K562 (cell line): Measurements from ENCODE around the gene ODF2. TPM values are rescaled to one million over a fixed set of nuclear protein-coding genes. Genes with fewer than 3 reads are reported as not detected.

Experiments used
- ATAC-seq: fragments of 200-7000 bp; cut with Tn5 transposase; 3 replicates; pipeline ENCODE4 v1.9.1; 2020; ENCODE audit warnings: moderate library complexity
- BruUV-seq: library from RNA; stranded (reverse); fragments of 400-500 nt; replicated peaks from 2 replicates; lab custom pipeline; 2021; lab: Mats Ljungman, UMichigan
- CTCF ChIA-PET: fragments of 300-600 bp; formaldehyde crosslinking; extraction: SDS; loops from one replicate; lab custom pipeline; 2021; ENCODE audit warnings: low intra/inter-chr PET ratio; lab: Yijun Ruan, JAX
- POLR2A ChIA-PET: fragments of 300-600, 350-650 bp; sonication (Branson Sonifier 250); formaldehyde crosslinking; extraction: SDS; loops from one replicate; lab custom pipeline; 2021; ENCODE audit warnings: antibody characterized with exemption, inconsistent platforms; lab: Yijun Ruan, JAX
- DNase-seq, 4 experiments: peaks; one replicate each; pipeline versions ENCODE4 v3.0.0 to v3.0.0-alpha.2; 2011 to 2018; ENCODE audit warnings: low spot score in 3 of 4, mixed read lengths in 3 of 4; ENCODE audit errors: extremely low read depth in 1 of 4
- FAIRE-seq: peaks from 2 replicates; lab custom pipeline; 2011; peaks lifted over from hg19 to GRCh38; lab: Jason Lieb, UNC
- H2AFZ ChIP-seq: 2 replicates; pipeline ENCODE4 v1.6.0; 2011; ENCODE audit warnings: low read depth, low read length, control low read depth, inconsistent platforms
- H3K27ac ChIP-seq: fragments of 200-600 bp; 3 replicates; pipeline ENCODE4 v1.8.0; 2011; ENCODE audit warnings: low read depth, mild to moderate bottlenecking, control low read depth, inconsistent platforms, low read length, moderate library complexity, mixed read lengths; ENCODE audit errors: extremely low read depth
- H3K27me3 ChIP-seq, 2 experiments: fragments of 300-600 bp in 1 of 2; 2 replicates in 1 of 2; 3 replicates in 1 of 2; pipeline versions ENCODE4 v1.6.0 to v1.8.0; 2011; ENCODE audit warnings: inconsistent platforms in 2 of 2, low read length in 2 of 2, mild to moderate bottlenecking in 1 of 2, mixed read lengths in 1 of 2, moderate library complexity in 1 of 2; ENCODE audit not compliant: control insufficient read depth in 2 of 2, insufficient read depth in 2 of 2
- H3K36me3 ChIP-seq: fragments of 300-600 bp; 3 replicates; pipeline ENCODE4 v1.8.0; 2011; ENCODE audit warnings: mild to moderate bottlenecking, low read length, inconsistent platforms; ENCODE audit not compliant: control insufficient read depth, insufficient read depth
- H3K4me1 ChIP-seq, 2 experiments: fragments of 200-600 bp in 1 of 2; replicated peaks in 1 of 2; 2 replicates in 1 of 2; 3 replicates in 1 of 2; pipeline versions ENCODE4 v1.5.1 to v1.8.0; 2011; ENCODE audit warnings: inconsistent platforms in 2 of 2, low read length in 2 of 2, mild to moderate bottlenecking in 1 of 2, mixed read lengths in 1 of 2, moderate library complexity in 1 of 2; ENCODE audit not compliant: control insufficient read depth in 2 of 2, insufficient read depth in 2 of 2
- H3K4me2 ChIP-seq: 2 replicates; pipeline ENCODE4 v1.6.1; 2011; ENCODE audit warnings: low read length, control low read depth, inconsistent platforms, mixed read lengths; ENCODE audit not compliant: insufficient read depth
- H3K4me3 ChIP-seq: fragments of 200-600 bp; sonication (generic), shearing (Covaris generic); 2 replicates; pipeline ENCODE4 v1.5.1; 2016; ENCODE audit warnings: control low read depth, inconsistent platforms
- H3K79me2 ChIP-seq: fragments of 200-600 bp; 3 replicates; pipeline ENCODE4 v1.8.0; 2011; ENCODE audit warnings: low read length, inconsistent platforms; ENCODE audit not compliant: control insufficient read depth, insufficient read depth
- H3K9ac ChIP-seq, 2 experiments: 2 replicates each; pipeline versions ENCODE4 v1.6.0 to v1.6.1; 2011; ENCODE audit warnings: low read depth in 2 of 2, low read length in 2 of 2, control low read depth in 1 of 2, inconsistent platforms in 1 of 2, mild to moderate bottlenecking in 1 of 2, mixed read lengths in 1 of 2; ENCODE audit not compliant: insufficient read depth in 1 of 2
- H3K9me1 ChIP-seq: one replicate; pipeline ENCODE4 v1.6.0; 2011; ENCODE audit warnings: inconsistent platforms, mild to moderate bottlenecking, low read length, moderate library complexity; ENCODE audit not compliant: control insufficient read depth, insufficient read depth
- H3K9me3 ChIP-seq: replicated peaks from 2 replicates; pipeline ENCODE4 v1.5.1; 2011; ENCODE audit warnings: low read depth, low read length, inconsistent platforms; ENCODE audit not compliant: control insufficient read depth, insufficient read depth
- H4K20me1 ChIP-seq: replicated peaks from 2 replicates; pipeline ENCODE4 v1.6.1; 2011; ENCODE audit warnings: low read length, inconsistent platforms, mixed read lengths; ENCODE audit not compliant: control insufficient read depth, insufficient read depth
- CBFB ChIP-seq: sonication (generic); formaldehyde crosslinking; IDR thresholded peaks from 2 replicates; pipeline ENCODE4 v1.4.0; 2020; ENCODE audit warnings: mild to moderate bottlenecking, missing genetic modification reagents
- ESRRA ChIP-seq: fragments of 450-650 bp; IDR thresholded peaks from 2 replicates; pipeline ENCODE4 v1.6.1; 2014; ENCODE audit warnings: low read depth, mild to moderate bottlenecking, moderate library complexity, borderline replicate concordance
- EWSR1 ChIP-seq: fragments of 450-650 bp; IDR thresholded peaks from 2 replicates; pipeline ENCODE4 v1.6.1; 2018; ENCODE audit warnings: borderline replicate concordance, mild to moderate bottlenecking, low read depth, moderate library complexity; ENCODE audit not compliant: partially characterized antibody
- MIER1 ChIP-seq: fragments of 450-650 bp; IDR thresholded peaks from 2 replicates; pipeline ENCODE4 v1.6.1; 2016; ENCODE audit warnings: antibody characterized with exemption, mild to moderate bottlenecking, low read depth
- NFIC ChIP-seq: fragments of 450-650 bp; IDR thresholded peaks from 2 replicates; pipeline ENCODE4 v1.6.1; 2017; ENCODE audit warnings: mild to moderate bottlenecking, inconsistent platforms
- NFIX ChIP-seq: fragments of 250-450 bp; sonication (Bioruptor Pico); IDR thresholded peaks from 2 replicates; pipeline ENCODE4 v1.4.0; 2020; ENCODE audit warnings: low read depth, mild to moderate bottlenecking, moderate library complexity
- POU5F1 ChIP-seq: fragments of 150-350 bp; IDR thresholded peaks from 2 replicates; pipeline ENCODE4 v1.6.1; 2014; ENCODE audit warnings: borderline replicate concordance, low read length, low read depth, mild to moderate bottlenecking; ENCODE audit not compliant: partially characterized antibody
- RBM17 ChIP-seq: fragments of 200-400 bp; formaldehyde crosslinking; IDR thresholded peaks from 2 replicates; pipeline ENCODE4 v1.6.1; 2017; ENCODE audit warnings: low read depth, mild to moderate bottlenecking, low read length, borderline replicate concordance
- RBM34 ChIP-seq: fragments of 200-400 bp; formaldehyde crosslinking; IDR thresholded peaks from 2 replicates; pipeline ENCODE4 v1.6.1; 2018; ENCODE audit warnings: low read length, borderline replicate concordance; ENCODE audit not compliant: insufficient read depth
- TCF3 ChIP-seq: sonication (generic); formaldehyde crosslinking; IDR thresholded peaks from 2 replicates; pipeline ENCODE4 v1.4.0; 2020; ENCODE audit warnings: mild to moderate bottlenecking, missing genetic modification reagents
- ZNF175 ChIP-seq: fragments of 200-800 bp; sonication (Bioruptor generic); IDR thresholded peaks from 2 replicates; pipeline ENCODE4 v1.6.1; 2016; ENCODE audit warnings: low read depth, mild to moderate bottlenecking, missing genetic modification characterization, missing compliant biosample characterization
- ZNF311 ChIP-seq: fragments of 250-450 bp; sonication (Bioruptor Pico); IDR thresholded peaks from 2 replicates; pipeline ENCODE4 v1.4.0; 2020; ENCODE audit warnings: mild to moderate bottlenecking, moderate library complexity
- ZNF764 ChIP-seq: fragments of 250-450 bp; sonication (Bioruptor Pico); IDR thresholded peaks from 2 replicates; pipeline ENCODE4 v1.4.0; 2020; ENCODE audit warnings: low read depth, mild to moderate bottlenecking, moderate library complexity
- WGBS: fragments of 100-300 bp; shearing (Covaris generic); methylation state at CpG from one replicate; pipeline ENCODE4 v1.1.6; 2016; ENCODE audit warnings: low coverage, mixed read lengths; ENCODE audit not compliant: insufficient coverage; ENCODE audit errors: missing lambda C conversion rate; 5-methylcytosine and 5-hydroxymethylcytosine counted together
- in situ Hi-C: fragments of 300-500 bp; cut with MboI; formaldehyde crosslinking; loops from 4 replicates; pipeline ENCODE4 v1.15.0; 2018; ENCODE audit warnings: inconsistent platforms, mixed read lengths
- intact Hi-C: fragments of 100-400 bp; cut with micrococcal nuclease; formaldehyde crosslinking; loops from 2 replicates; pipeline ENCODE4 v1.14.2; 2022
- polyA plus RNA-seq, 8 experiments: library from polyadenylated mRNA; depleted of rRNA in 4 of 8; stranded (reverse) in 5 of 8; unstranded in 3 of 8; fragments of >200 nt; fragmentation: Nextera tagmentation in 2 of 8; fragmentation: Illumina TruSeq in 1 of 8; extraction: Ambion mirVana in 2 of 8; extraction: Trizol in 1 of 8; gene quantifications; 2 replicates each; pipeline versions ENCODE4 v1.2.1 to v1.2.3, GENCODE V29; 2011 to 2014; ENCODE audit warnings: inconsistent platforms in 1 of 8, missing spikeins in 1 of 8
- total RNA-seq, 7 experiments: library from RNA; depleted of rRNA in 6 of 7; stranded (reverse); fragments of >200 nt in 6 of 7; fragmentation: Illumina TruSeq in 2 of 7; extraction: Trizol in 2 of 7; gene quantifications; 2 replicates each; pipeline versions ENCODE4 v1.2.1 to v1.2.3, GENCODE V29; 2011 to 2021; ENCODE audit warnings: low replicate concordance in 1 of 7

The ODF2 gene
- total and polyA plus RNA-seq, 9 of the 15 experiments (the other 6 are each of a cell fraction or from before 2014, with no cell fraction given) = 16.5 to 83.2 (median 69.7) TPM

- Histone ChIP-seq H3K4me3 (no peak overlapping the region), H4K20me1 (no peaks in the 10 kb centered on the region), H3K27me3 (no peaks in the 10 kb centered on the region), H3K9me3 (peaks cover 2% of the 10 kb centered on the region; the same call in 1 of the 2 replicates), H3K4me2 (no peak overlapping the region), H3K9ac (no peak overlapping the region), H3K9me1 (no peaks in the 10 kb centered on the region), H2AFZ (no peak overlapping the region), H3K36me3 (0 out of 3 replicates have a peak, but pooled peaks cover 3% of the 10 kb centered on the region)
- intact Hi-C loops (loop anchor here (5.0 kb wide), 1 partner anchor 110 kb away; the partner anchor contains the start of gene SPTAN1), in situ Hi-C loops (no loop called here)
- no peak for DNase-seq
- no TSS peak for BruUV-seq
- ChIA-PET CTCF (interaction anchor here (1.5 kb wide), 1 partner anchor 169 kb away, joined by 5 read pairs; no protein-coding TSS in a partner anchor), POLR2A (interaction anchor here (0.7 kb wide), 1 partner anchor 199 kb away, joined by 3 read pairs; no protein-coding TSS in a partner anchor)
- TF ChIP-seq ZNF311 (CRISPR knock-in tag) = no peak
- TF ChIP-seq RBM34 = no peak
- no peak for TF ChIP-seq MIER1
- no peak for TF ChIP-seq ZNF764 (CRISPR knock-in tag)
- no peak for TF ChIP-seq TCF3 (CRISPR knock-in tag)
- TF ChIP-seq NFIC = peak; percentile 96
- no peak for TF ChIP-seq ZNF175 (CRISPR knock-in tag)
- no peak for TF ChIP-seq ESRRA
- TF ChIP-seq RBM17 = no peak
- TF ChIP-seq POU5F1 = no peak
- no peak for TF ChIP-seq CBFB
- TF ChIP-seq EWSR1 = no peak
- peak; percentile 87 for TF ChIP-seq NFIX (CRISPR knock-in tag)
- TF ChIP-seq, all 486 proteins: peak for 2
- Histone ChIP-seq H3K4me1 (peaks cover 22 to 25% of the 10 kb centered on the region in 2 experiments; a peak in 4 of 5 replicates), H3K27ac (no peak overlapping the region), H3K79me2 (no peaks in the 10 kb centered on the region)
- 43% methylated on average over 6 of the region's 6 CpGs for WGBS
- ATAC-seq = no peak
- FAIRE-seq = no peak
Observed at GRCh38 chr9:128442150-128442549, 13.7 kb upstream of the ODF2 start.
